PC-9 (cell line): ENCODE results near the gene CAMK2N1.

Experiments used
- EZH2 ChIP-seq: fragments of 200-600 bp; sonication (generic); IDR thresholded peaks from 2 replicates; pipeline ENCODE4 v1.8.0; 2017; ENCODE audit warnings: antibody characterized with exemption, low read depth
- TF ChIP-seq, protein P1 (sequence below): fragments of 200-600 bp; sonication (generic); conservative IDR thresholded peaks from 2 replicates; pipeline ENCODE4 v1.6.1; 2017; ENCODE audit warnings: mixed run types, antibody characterized with exemption, mild to moderate bottlenecking, moderate library complexity

DNA sequence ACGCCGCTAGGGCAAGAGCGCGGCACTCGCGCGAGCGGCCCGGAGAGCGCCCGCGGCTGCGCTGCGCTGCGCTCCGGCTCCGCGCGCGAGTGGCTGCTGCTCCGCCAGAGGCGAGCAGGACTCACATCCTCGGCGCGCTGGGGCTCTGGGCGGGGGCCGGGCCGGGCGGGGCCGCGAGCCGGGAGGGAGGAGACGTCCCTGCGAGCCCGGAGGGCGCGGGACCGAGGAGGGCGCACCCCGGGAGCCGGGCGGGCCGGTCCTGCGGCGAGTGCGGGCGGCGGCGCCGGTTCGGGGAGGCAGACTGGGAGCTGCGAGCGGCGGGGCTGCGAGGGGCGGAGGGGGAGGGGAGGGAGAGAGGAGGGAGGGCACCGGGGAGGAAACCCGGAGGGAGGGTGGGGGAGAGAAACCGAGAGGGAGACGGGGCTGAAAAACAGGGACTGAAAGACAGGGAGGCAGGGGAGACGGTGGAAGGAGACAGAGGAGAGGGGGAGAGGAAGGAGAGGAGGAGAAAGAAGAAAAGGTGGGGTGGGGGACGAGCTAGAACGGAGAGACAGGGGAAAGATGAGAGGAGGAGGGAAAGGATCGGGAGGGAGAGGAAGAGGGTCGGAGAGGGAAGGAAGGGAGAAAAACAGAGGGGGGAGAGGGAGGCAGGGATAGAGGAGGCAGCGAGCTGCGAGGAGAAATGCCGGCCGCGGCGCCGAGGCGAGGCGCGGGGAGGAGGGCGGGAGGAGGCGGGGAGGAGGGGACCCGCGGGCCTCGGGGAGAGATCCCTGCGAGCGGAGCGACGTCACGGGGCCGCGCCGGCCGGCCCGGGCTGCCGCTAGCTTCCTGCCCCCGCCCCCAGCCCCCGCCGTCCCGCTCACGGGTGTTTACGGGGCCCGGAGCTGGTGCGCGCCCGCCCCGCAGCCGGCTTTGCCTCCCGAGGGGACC, at the start of gene CAMK2N1:
- TF ChIP-seq, protein P1, sequence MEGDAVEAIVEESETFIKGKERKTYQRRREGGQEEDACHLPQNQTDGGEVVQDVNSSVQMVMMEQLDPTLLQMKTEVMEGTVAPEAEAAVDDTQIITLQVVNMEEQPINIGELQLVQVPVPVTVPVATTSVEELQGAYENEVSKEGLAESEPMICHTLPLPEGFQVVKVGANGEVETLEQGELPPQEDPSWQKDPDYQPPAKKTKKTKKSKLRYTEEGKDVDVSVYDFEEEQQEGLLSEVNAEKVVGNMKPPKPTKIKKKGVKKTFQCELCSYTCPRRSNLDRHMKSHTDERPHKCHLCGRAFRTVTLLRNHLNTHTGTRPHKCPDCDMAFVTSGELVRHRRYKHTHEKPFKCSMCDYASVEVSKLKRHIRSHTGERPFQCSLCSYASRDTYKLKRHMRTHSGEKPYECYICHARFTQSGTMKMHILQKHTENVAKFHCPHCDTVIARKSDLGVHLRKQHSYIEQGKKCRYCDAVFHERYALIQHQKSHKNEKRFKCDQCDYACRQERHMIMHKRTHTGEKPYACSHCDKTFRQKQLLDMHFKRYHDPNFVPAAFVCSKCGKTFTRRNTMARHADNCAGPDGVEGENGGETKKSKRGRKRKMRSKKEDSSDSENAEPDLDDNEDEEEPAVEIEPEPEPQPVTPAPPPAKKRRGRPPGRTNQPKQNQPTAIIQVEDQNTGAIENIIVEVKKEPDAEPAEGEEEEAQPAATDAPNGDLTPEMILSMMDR: no peak
- no peak for TF ChIP-seq EZH2
